Liver (tissue), 9 donors: ENCODE data around the gene USP35. TPM values are rescaled to one million over a fixed set of nuclear protein-coding genes. Genes with fewer than 3 reads are reported as not detected.
A peak's percentile ranks its signal among the peaks of the same experiment; 100 is the strongest.

Experiments used
- DNase-seq: peaks from one replicate; pipeline ENCODE4 v3.0.0-alpha.2; 2017; ENCODE audit warnings: low spot score
- H3K27ac ChIP-seq, 2 donors: one replicate each; pipeline ENCODE4 v1.7.0; 2013; ENCODE audit warnings: inconsistent platforms in 2 of 2, low read length in 2 of 2, control low read depth in 1 of 2, low read depth in 1 of 2, mild to moderate bottlenecking in 1 of 2
- H3K27me3 ChIP-seq, 4 donors: one replicate each; pipeline versions ENCODE4 v1.6.1 to v1.7.0; 2013; ENCODE audit warnings: low read length in 3 of 4, inconsistent platforms in 1 of 4, mild to moderate bottlenecking in 1 of 4, moderate library complexity in 1 of 4; ENCODE audit not compliant: control insufficient read depth in 4 of 4, insufficient read depth in 4 of 4
- H3K36me3 ChIP-seq, 4 donors: one replicate each; pipeline versions ENCODE4 v1.6.1 to v1.7.0; 2013; ENCODE audit warnings: low read length in 3 of 4, mild to moderate bottlenecking in 3 of 4, low read depth in 1 of 4, moderate library complexity in 1 of 4; ENCODE audit not compliant: control insufficient read depth in 4 of 4, insufficient read depth in 3 of 4
- H3K4me1 ChIP-seq, 4 donors: one replicate each; pipeline versions ENCODE4 v1.6.1 to v1.7.0; 2013; ENCODE audit warnings: low read length in 3 of 4, mild to moderate bottlenecking in 3 of 4, moderate library complexity in 1 of 4; ENCODE audit not compliant: control insufficient read depth in 4 of 4, insufficient read depth in 4 of 4
- H3K4me3 ChIP-seq, 3 donors: one replicate each; pipeline versions ENCODE4 v1.6.1 to v1.7.0; 2013; ENCODE audit warnings: low read length in 3 of 3, control low read depth in 1 of 3, low read depth in 1 of 3, mild to moderate bottlenecking in 1 of 3
- H3K9ac ChIP-seq, 2 donors: one replicate each; pipeline ENCODE4 v1.7.0; 2013; ENCODE audit warnings: low read length in 2 of 2, mild to moderate bottlenecking in 2 of 2, moderate library complexity in 2 of 2, control low read depth in 1 of 2, low read depth in 1 of 2
- H3K9me3 ChIP-seq, 4 donors: one replicate each; pipeline versions ENCODE4 v1.6.1 to v1.7.0; 2013; ENCODE audit warnings: low read length in 3 of 4; ENCODE audit not compliant: control insufficient read depth in 4 of 4
- ATF3 ChIP-seq: IDR thresholded peaks from 2 replicates; pipeline ENCODE4 v1.6.1; 2016; ENCODE audit warnings: antibody characterized with exemption
- CTCF ChIP-seq: fragments of 150-350 bp; IDR thresholded peaks from 2 replicates; pipeline ENCODE4 v1.5.1; 2017; ENCODE audit warnings: improper control_type of control experiment, low read depth, low read length; ENCODE audit not compliant: missing input control
- EGR1 ChIP-seq, 2 donors: IDR thresholded peaks; 2 replicates each; pipeline ENCODE4 v1.6.1; 2016 to 2018; ENCODE audit warnings: antibody characterized with exemption in 2 of 2, low read depth in 2 of 2
- FOXA1 ChIP-seq: IDR thresholded peaks from 2 replicates; pipeline ENCODE4 v1.6.1; 2016; ENCODE audit warnings: antibody characterized with exemption
- FOXA2 ChIP-seq: IDR thresholded peaks from 2 replicates; pipeline ENCODE4 v1.6.1; 2016; ENCODE audit warnings: antibody characterized with exemption
- GABPA ChIP-seq, 2 donors: IDR thresholded peaks in 1 of 2; conservative IDR thresholded peaks in 1 of 2; 2 replicates each; pipeline ENCODE4 v1.6.1; 2016; ENCODE audit warnings: antibody characterized with exemption in 2 of 2, mild to moderate bottlenecking in 1 of 2, moderate library complexity in 1 of 2
- HNF4A ChIP-seq, 2 donors: conservative IDR thresholded peaks; 2 replicates each; pipeline ENCODE4 v1.6.1; 2016; ENCODE audit warnings: antibody characterized with exemption in 2 of 2, mild to moderate bottlenecking in 2 of 2
- HNF4G ChIP-seq: IDR thresholded peaks from 2 replicates; pipeline ENCODE4 v1.6.1; 2016; ENCODE audit warnings: antibody characterized with exemption
- JUND ChIP-seq, 2 donors: IDR thresholded peaks; 2 replicates each; pipeline ENCODE4 v1.6.1; 2016; ENCODE audit warnings: antibody characterized with exemption in 2 of 2
- MAX ChIP-seq: IDR thresholded peaks from 2 replicates; pipeline ENCODE4 v1.6.1; 2016; ENCODE audit warnings: antibody characterized with exemption
- NR2F2 ChIP-seq: IDR thresholded peaks from 2 replicates; pipeline ENCODE4 v1.6.1; 2016; ENCODE audit warnings: antibody characterized with exemption
- RAD21 ChIP-seq, 2 donors: IDR thresholded peaks; 2 replicates each; pipeline ENCODE4 v1.6.1; 2016; ENCODE audit warnings: antibody characterized with exemption in 2 of 2, mild to moderate bottlenecking in 2 of 2
- REST ChIP-seq: IDR thresholded peaks from 2 replicates; pipeline ENCODE4 v1.6.1; 2016; ENCODE audit warnings: antibody characterized with exemption, mild to moderate bottlenecking
- RXRA ChIP-seq, 2 donors: IDR thresholded peaks; 2 replicates each; pipeline ENCODE4 v1.6.1; 2017 to 2018; ENCODE audit warnings: antibody characterized with exemption in 2 of 2, mild to moderate bottlenecking in 1 of 2
- SP1 ChIP-seq: IDR thresholded peaks from 2 replicates; pipeline ENCODE4 v1.6.1; 2018; ENCODE audit warnings: antibody characterized with exemption, mild to moderate bottlenecking
- TAF1 ChIP-seq: conservative IDR thresholded peaks from 2 replicates; pipeline ENCODE4 v1.6.1; 2016; ENCODE audit warnings: antibody characterized with exemption, mild to moderate bottlenecking
- YY1 ChIP-seq: IDR thresholded peaks from 2 replicates; pipeline ENCODE4 v1.6.1; 2016; ENCODE audit warnings: antibody characterized with exemption, mild to moderate bottlenecking
- ZBTB33 ChIP-seq: IDR thresholded peaks from 2 replicates; pipeline ENCODE4 v1.6.1; 2016; ENCODE audit warnings: antibody characterized with exemption
- WGBS: extraction: QIAGEN DNeasy Blood & Tissue Kit; methylation state at CpG from one replicate; pipeline ENCODE4 v1.1.7; 2013; 5-methylcytosine and 5-hydroxymethylcytosine counted together
- polyA plus RNA-seq, 2 donors: library from polyadenylated mRNA; stranded (reverse) in 1 of 2; unstranded in 1 of 2; fragments of 200-250 nt in 1 of 2; fragments of >200 nt in 1 of 2; fragmentation: Nextera tagmentation in 1 of 2; extraction: Ambion mirVana in 1 of 2; gene quantifications; one replicate each; pipeline versions ENCODE4 v1.2.1 to v1.2.3, GENCODE V29; 2013 to 2015
- total RNA-seq, 2 donors: library from RNA; depleted of rRNA; stranded (reverse); fragments of >200 nt; gene quantifications; one replicate each; pipeline ENCODE4 v1.2.3, GENCODE V29; 2014
- donor health status: healthy.
- donor health status: healthy.
- donor health status: healthy.
- donor health status: healthy.
- donor health status: healthy.

Gene USP35
- total and polyA plus RNA-seq, 4 donors = 2.3 to 11.0 (median 4.8) TPM

GRCh38 chr11:78190871-78191538 is 2.3 kb downstream of the USP35 start:
- Histone ChIP-seq H3K9me3 (no peaks in the 10 kb centered on the region), H3K4me1 (peaks cover 18 to 55% (median 45%) of the 10 kb centered on the region in 4 donors), H3K4me3 (no peak overlapping the region), H3K27me3 (no peaks in the 10 kb centered on the region), H3K36me3 (peaks cover 0 to under 1% (median 0%) of the 10 kb centered on the region in 4 donors), H3K27ac (peak overlapping the region in 1 of 2 donors; percentile 60), H3K9ac (no peak overlapping the region)
- WGBS = 83% methylated on average over 14 of the region's 14 CpGs
- no peak for DNase-seq
- TF ChIP-seq FOXA2 (no peak), SP1 (peak; percentile 15), YY1 (no peak), TAF1 (no peak), EGR1 (IDR thresholded peaks at IDR 0.05; ENCODE audit: low read depth in 2 of 2) (no peak), ATF3 (no peak), REST (no peak), FOXA1 (no peak), ZBTB33 (no peak), HNF4A (conservative IDR thresholded peaks at IDR 0.05) (peak; percentile 70 to 72), MAX (no peak), RXRA (IDR thresholded peaks at IDR 0.05) (peak in 1 of 2 donors; percentile 27), JUND (IDR thresholded peaks at IDR 0.05) (no peak), GABPA (IDR thresholded peaks at IDR 0.05 in 1 of 2, conservative IDR thresholded peaks at IDR 0.05 in 1 of 2) (no peak), RAD21 (IDR thresholded peaks at IDR 0.05) (no peak), CTCF (no peak), HNF4G (peak; percentile 17), NR2F2 (no peak)
